ENCODE measurements around the gene CHFR. TPM values are rescaled to one million over a fixed set of nuclear protein-coding genes. Genes with fewer than 3 reads are reported as not detected.

The CHFR gene
- total and polyA plus RNA-seq, 2 experiments from 2014 or later: 23.0 to 42.7 TPM

DNA sequence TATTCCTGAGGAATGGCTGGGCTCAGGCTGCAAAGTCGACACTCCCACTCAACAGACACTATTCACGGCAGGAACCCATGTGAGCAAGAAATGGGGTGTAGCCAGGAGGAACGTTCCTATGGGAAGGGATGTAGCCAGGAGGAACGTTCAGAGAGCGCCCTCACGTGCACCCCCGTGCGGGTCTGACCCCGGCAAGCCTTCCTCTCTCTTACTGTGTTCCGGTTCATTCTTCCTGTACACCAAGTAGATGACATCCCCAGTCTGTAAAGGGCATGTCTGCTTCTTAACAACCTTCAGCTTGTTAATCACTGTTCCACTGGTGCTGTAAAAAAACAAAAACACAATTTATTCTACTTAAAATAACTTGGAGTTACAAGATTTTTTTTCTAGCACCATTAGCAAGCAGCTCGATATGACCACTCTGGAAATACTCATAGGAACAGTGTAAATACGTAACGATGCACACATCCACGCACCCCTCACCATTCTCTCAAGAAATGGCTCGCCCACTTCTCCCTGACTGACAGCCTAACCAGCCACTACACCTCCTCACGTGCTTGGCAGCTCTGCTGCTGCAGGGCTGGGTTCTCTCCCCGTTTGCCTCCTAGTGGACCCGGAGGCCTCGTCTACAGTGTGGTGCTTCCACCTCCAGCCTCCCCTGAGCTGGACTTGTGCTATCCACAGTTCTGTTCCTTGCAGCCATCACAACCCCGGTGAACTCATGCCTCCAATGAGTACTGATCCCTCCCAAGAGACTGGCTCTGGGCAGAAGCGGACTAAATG lies 15.1 kb downstream of the CHFR start:
- H3K9me3 Mint-ChIP-seq: no peaks in the 10 kb centered on the region
- no peak for DNase-seq (ENCODE audit: low spot score)

More for the DNA sequence above, 15.1 kb downstream of the CHFR start:
- no peaks in the 10 kb centered on the region; the same call in 1 of the 2 replicates for H4K20me1 ChIP-seq (replicated peaks; ENCODE audit: insufficient read depth)
- H3K79me2 ChIP-seq (replicated peaks; ENCODE audit: insufficient read depth): 0 out of 2 replicates have a peak, but pooled peaks cover under 1% of the 10 kb centered on the region
- H3K27ac ChIP-seq (ENCODE audit: low read depth): no peak overlapping the region
- Mint-ChIP-seq H3K27ac (peak overlapping the region; percentile 45; the same call in 1 of the 2 replicates), H3K4me3 (no peak overlapping the region), H3K36me3 (ENCODE audit: low read depth) (peaks cover 48% of the 10 kb centered on the region), H3K27me3 (ENCODE audit: insufficient read depth, low read depth, poor library complexity) (peaks cover 2% of the 10 kb centered on the region), H3K4me1 (no peaks in the 10 kb centered on the region)
- H3K36me3 ChIP-seq (ENCODE audit: insufficient read depth): 0 out of 2 replicates have a peak, but pooled peaks cover 20% of the 10 kb centered on the region
- ATAC-seq: no peak
- no peak overlapping the region for H3K4me2 ChIP-seq
- H3K27me3 ChIP-seq (ENCODE audit: insufficient read depth): no peaks in the 10 kb centered on the region
- no peak overlapping the region for H2AFZ ChIP-seq
- no peaks in the 10 kb centered on the region for H3K9me2 ChIP-seq (ENCODE audit: insufficient read depth)
- no peak for TF ChIP-seq JUNB (IDR thresholded peaks at IDR 0.05; ENCODE audit: unreplicated experiment)
- no peak for TF ChIP-seq EZH2phosphoT487 (IDR thresholded peaks at IDR 0.05; ENCODE audit: unreplicated experiment)
- TF ChIP-seq, protein P1, sequence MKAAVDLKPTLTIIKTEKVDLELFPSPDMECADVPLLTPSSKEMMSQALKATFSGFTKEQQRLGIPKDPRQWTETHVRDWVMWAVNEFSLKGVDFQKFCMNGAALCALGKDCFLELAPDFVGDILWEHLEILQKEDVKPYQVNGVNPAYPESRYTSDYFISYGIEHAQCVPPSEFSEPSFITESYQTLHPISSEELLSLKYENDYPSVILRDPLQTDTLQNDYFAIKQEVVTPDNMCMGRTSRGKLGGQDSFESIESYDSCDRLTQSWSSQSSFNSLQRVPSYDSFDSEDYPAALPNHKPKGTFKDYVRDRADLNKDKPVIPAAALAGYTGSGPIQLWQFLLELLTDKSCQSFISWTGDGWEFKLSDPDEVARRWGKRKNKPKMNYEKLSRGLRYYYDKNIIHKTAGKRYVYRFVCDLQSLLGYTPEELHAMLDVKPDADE (IDR thresholded peaks at IDR 0.05): no peak
- no peak for TF ChIP-seq EZH2 (IDR thresholded peaks at IDR 0.05; ENCODE audit: low read depth, unreplicated experiment)
- TF ChIP-seq CTCF (conservative IDR thresholded peaks at IDR 0.05; ENCODE audit: low read depth in 2 of 2): no peak
- no peak for TF ChIP-seq POLR2AphosphoS5 (IDR thresholded peaks at IDR 0.05; ENCODE audit: low read depth)
- TF ChIP-seq NANOG (IDR thresholded peaks at IDR 0.05; ENCODE audit: borderline replicate concordance): no peak
- TF ChIP-seq REST (IDR thresholded peaks at IDR 0.05; ENCODE audit: unreplicated experiment): no peak
- TF ChIP-seq STAT1 (IDR thresholded peaks at IDR 0.05; ENCODE audit: unreplicated experiment): no peak
- TF ChIP-seq ZNF114 (CRISPR knock-in tag; IDR thresholded peaks at IDR 0.05): no peak
- TF ChIP-seq ZNF331 (CRISPR knock-in tag; IDR thresholded peaks at IDR 0.05; ENCODE audit: low read depth): no peak
- no peak for TF ChIP-seq ZNF462 (CRISPR knock-in tag; IDR thresholded peaks at IDR 0.05)
- no peak for TF ChIP-seq CREB1 (CRISPR knock-in tag; IDR thresholded peaks at IDR 0.05; ENCODE audit: low read depth)
- no peak overlapping the region for H3K4me3 ChIP-seq
- 0 out of 2 replicates have a peak, but pooled peaks cover 3% of the 10 kb centered on the region for H3F3A ChIP-seq (replicated peaks; ENCODE audit: low read depth)
- no peaks in the 10 kb centered on the region for H3K4me1 ChIP-seq (ENCODE audit: insufficient read depth)

All from GM23338 (cell line).